Measurements from ENCODE around the gene HOXC9.
A peak's percentile ranks its signal among the peaks of the same experiment; 100 is the strongest.

Gene HOXC9

GRCh38 chr12:53953831-53954693 is 45.9 kb upstream of the HOXC9 start:
- peaks cover 100% of the 10 kb centered on the region for H3K27me3 ChIP-seq (ENCODE audit: insufficient read depth, insufficient read length)
- TF ChIP-seq ZNF274 (IDR thresholded peaks at IDR 0.05; ENCODE audit: low read depth, low read length) (no peak), YY1 (IDR thresholded peaks at IDR 0.05; ENCODE audit: insufficient read depth, insufficient read length) (no peak), SUZ12 (IDR thresholded peaks at IDR 0.05; ENCODE audit: extremely low read depth, insufficient read depth, insufficient read length) (no peak)
- H3K9me3 ChIP-seq (ENCODE audit: insufficient read depth, low read length), result no peaks in the 10 kb centered on the region
- peaks cover 37% of the 10 kb centered on the region for H3K4me1 ChIP-seq (ENCODE audit: insufficient read depth, insufficient read length)
- H3K36me3 ChIP-seq (ENCODE audit: insufficient read depth, insufficient read length, low read length), result no peaks in the 10 kb centered on the region
- no peak for DNase-seq (ENCODE audit: low read depth, low spot score)
- H3K4me3 ChIP-seq (ENCODE audit: insufficient read length, low read depth), result no peak overlapping the region
- H3K9ac ChIP-seq (ENCODE audit: insufficient read length, low read depth), result no peak overlapping the region

DNA sequence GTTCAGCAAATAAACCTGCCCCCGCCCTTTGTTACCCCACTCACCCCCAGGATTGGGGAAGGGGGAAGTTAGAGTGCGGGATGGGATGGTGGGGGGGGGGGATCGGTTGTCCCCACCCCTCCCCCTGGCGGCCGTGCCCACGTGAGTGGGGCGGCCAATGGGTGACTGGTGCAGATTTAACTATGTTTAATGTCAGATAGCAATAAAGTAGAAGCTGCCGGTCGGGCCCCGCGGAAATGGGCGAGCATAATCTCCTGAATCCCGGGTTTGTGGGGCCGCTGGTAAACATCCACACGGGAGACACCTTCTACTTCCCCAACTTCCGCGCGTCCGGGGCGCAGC is 45.3 kb upstream of the HOXC9 start, which contains the start of gene HOXC12:
HOXC12 (plus strand) TSS at position 210 of the 342 bp plus-strand sequence; CDS start at position 237, 27 bp downstream.
- peaks cover 100% of the 10 kb centered on the region for H3K27me3 ChIP-seq (ENCODE audit: insufficient read depth, insufficient read length)
- peak within 1 kb of the TSS; percentile 20 for H3K4me3 ChIP-seq (ENCODE audit: insufficient read length, low read depth)
- no peak for DNase-seq (ENCODE audit: low read depth, low spot score)
- H3K9me3 ChIP-seq (ENCODE audit: insufficient read depth, low read length), result no peaks in the 10 kb centered on the region
- H3K9ac ChIP-seq (ENCODE audit: insufficient read length, low read depth), result peak within 1 kb of the TSS; percentile 28
- H3K36me3 ChIP-seq (ENCODE audit: insufficient read depth, insufficient read length, low read length), result no peaks in the 10 kb centered on the region
- TF ChIP-seq ZNF274 (IDR thresholded peaks at IDR 0.05; ENCODE audit: low read depth, low read length), result no peak
- no peak for TF ChIP-seq YY1 (IDR thresholded peaks at IDR 0.05; ENCODE audit: insufficient read depth, insufficient read length)
- TF ChIP-seq SUZ12 (IDR thresholded peaks at IDR 0.05; ENCODE audit: extremely low read depth, insufficient read depth, insufficient read length), result no peak
- H3K4me1 ChIP-seq (ENCODE audit: insufficient read depth, insufficient read length), result peaks cover 32% of the 10 kb centered on the region

DNA sequence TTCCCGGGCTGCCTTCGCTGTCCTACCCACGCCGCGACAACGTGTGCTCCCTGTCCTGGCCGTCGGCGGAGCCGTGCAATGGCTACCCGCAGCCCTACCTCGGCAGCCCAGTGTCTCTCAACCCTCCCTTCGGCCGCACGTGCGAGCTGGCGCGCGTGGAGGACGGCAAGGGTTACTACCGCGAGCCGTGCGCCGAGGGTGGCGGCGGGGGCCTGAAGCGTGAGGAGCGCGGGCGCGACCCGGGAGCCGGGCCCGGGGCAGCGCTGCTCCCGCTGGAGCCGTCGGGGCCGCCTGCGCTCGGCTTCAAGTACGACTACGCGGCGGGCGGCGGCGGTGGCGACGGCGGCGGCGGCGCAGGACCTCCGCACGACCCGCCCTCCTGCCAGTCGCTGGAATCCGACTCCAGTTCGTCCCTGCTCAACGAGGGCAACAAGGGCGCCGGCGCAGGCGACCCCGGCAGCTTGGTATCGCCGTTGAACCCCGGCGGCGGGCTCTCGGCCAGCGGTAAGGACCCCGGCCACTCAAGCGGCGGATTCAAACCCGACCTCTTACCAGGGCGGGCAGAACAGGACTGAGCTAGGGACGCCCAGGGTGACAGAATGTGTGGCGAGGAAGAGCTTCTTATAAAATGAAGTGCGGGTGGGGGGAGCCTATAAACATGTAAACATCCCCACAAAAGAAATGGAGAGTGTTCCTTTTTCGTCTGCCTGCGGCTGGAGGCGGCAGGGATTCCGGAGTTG is 44.8 kb upstream of the HOXC9 start:
- DNase-seq (ENCODE audit: low read depth, low spot score), result no peak
- Histone ChIP-seq H3K27me3 (ENCODE audit: insufficient read depth, insufficient read length) (peaks cover 100% of the 10 kb centered on the region), H3K9ac (ENCODE audit: insufficient read length, low read depth) (peak overlapping the region; percentile 28), H3K36me3 (ENCODE audit: insufficient read depth, insufficient read length, low read length) (no peaks in the 10 kb centered on the region), H3K9me3 (ENCODE audit: insufficient read depth, low read length) (no peaks in the 10 kb centered on the region), H3K4me1 (ENCODE audit: insufficient read depth, insufficient read length) (peaks cover 29% of the 10 kb centered on the region), H3K4me3 (ENCODE audit: insufficient read length, low read depth) (peak overlapping the region; percentile 20)
- TF ChIP-seq SUZ12 (IDR thresholded peaks at IDR 0.05; ENCODE audit: extremely low read depth, insufficient read depth, insufficient read length) (peak; percentile 99), ZNF274 (IDR thresholded peaks at IDR 0.05; ENCODE audit: low read depth, low read length) (no peak), YY1 (IDR thresholded peaks at IDR 0.05; ENCODE audit: insufficient read depth, insufficient read length) (no peak)

DNA sequence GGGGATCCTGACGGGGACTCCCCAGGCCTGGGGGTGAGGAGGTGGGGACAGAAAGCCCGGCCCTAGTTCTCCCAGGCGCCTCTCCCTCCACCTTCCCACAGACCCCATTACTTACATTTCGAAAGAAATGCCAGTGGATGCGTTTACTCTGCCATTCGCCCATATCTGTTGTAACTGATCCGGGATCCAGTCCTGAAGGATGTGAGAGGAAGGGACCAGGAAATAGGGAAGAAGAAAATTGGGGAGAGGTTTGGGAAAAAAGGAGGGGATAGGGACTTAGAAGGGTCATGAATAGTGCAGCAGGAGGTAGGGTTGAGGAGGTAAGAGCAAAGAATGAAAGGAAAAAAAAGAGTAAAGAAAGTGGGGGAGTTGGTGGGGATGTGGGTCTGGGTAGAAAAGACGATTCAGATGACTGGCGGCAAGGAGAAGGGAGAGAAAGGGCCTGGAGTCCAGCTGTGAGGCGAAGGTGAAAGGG is 44.1 kb upstream of the HOXC9 start:
- H3K4me1 ChIP-seq (ENCODE audit: insufficient read depth, insufficient read length), result peaks cover 24% of the 10 kb centered on the region
- no peak for DNase-seq (ENCODE audit: low read depth, low spot score)
- no peaks in the 10 kb centered on the region for H3K9me3 ChIP-seq (ENCODE audit: insufficient read depth, low read length)
- H3K9ac ChIP-seq (ENCODE audit: insufficient read length, low read depth), result no peak overlapping the region
- H3K36me3 ChIP-seq (ENCODE audit: insufficient read depth, insufficient read length, low read length), result no peaks in the 10 kb centered on the region
- no peak overlapping the region for H3K4me3 ChIP-seq (ENCODE audit: insufficient read length, low read depth)
- TF ChIP-seq YY1 (IDR thresholded peaks at IDR 0.05; ENCODE audit: insufficient read depth, insufficient read length) (no peak), ZNF274 (IDR thresholded peaks at IDR 0.05; ENCODE audit: low read depth, low read length) (no peak), SUZ12 (IDR thresholded peaks at IDR 0.05; ENCODE audit: extremely low read depth, insufficient read depth, insufficient read length) (no peak)
- peaks cover 100% of the 10 kb centered on the region for H3K27me3 ChIP-seq (ENCODE audit: insufficient read depth, insufficient read length)

- H3K36me3 ChIP-seq (ENCODE audit: insufficient read depth, insufficient read length, low read length), result no peaks in the 10 kb centered on the region
- DNase-seq (ENCODE audit: low read depth, low spot score), result no peak
- H3K4me1 ChIP-seq (ENCODE audit: insufficient read depth, insufficient read length), result peaks cover 19% of the 10 kb centered on the region
- H3K27me3 ChIP-seq (ENCODE audit: insufficient read depth, insufficient read length), result peaks cover 100% of the 10 kb centered on the region
- TF ChIP-seq SUZ12 (IDR thresholded peaks at IDR 0.05; ENCODE audit: extremely low read depth, insufficient read depth, insufficient read length) (peak; percentile 56), YY1 (IDR thresholded peaks at IDR 0.05; ENCODE audit: insufficient read depth, insufficient read length) (no peak), ZNF274 (IDR thresholded peaks at IDR 0.05; ENCODE audit: low read depth, low read length) (no peak)
- no peak overlapping the region for H3K9ac ChIP-seq (ENCODE audit: insufficient read length, low read depth)
- no peaks in the 10 kb centered on the region for H3K9me3 ChIP-seq (ENCODE audit: insufficient read depth, low read length)
- H3K4me3 ChIP-seq (ENCODE audit: insufficient read length, low read depth), result no peak overlapping the region
Measured at GRCh38 chr12:53956251-53956887, 43.6 kb upstream of the HOXC9 start.

GRCh38 chr12:53956914-53957536 is 42.9 kb upstream of the HOXC9 start:
- DNase-seq (ENCODE audit: low read depth, low spot score), result no peak
- Histone ChIP-seq H3K4me3 (ENCODE audit: insufficient read length, low read depth) (no peak overlapping the region), H3K9ac (ENCODE audit: insufficient read length, low read depth) (no peak overlapping the region), H3K9me3 (ENCODE audit: insufficient read depth, low read length) (no peaks in the 10 kb centered on the region), H3K4me1 (ENCODE audit: insufficient read depth, insufficient read length) (peaks cover 14% of the 10 kb centered on the region), H3K27me3 (ENCODE audit: insufficient read depth, insufficient read length) (peaks cover 100% of the 10 kb centered on the region), H3K36me3 (ENCODE audit: insufficient read depth, insufficient read length, low read length) (no peaks in the 10 kb centered on the region)
- TF ChIP-seq YY1 (IDR thresholded peaks at IDR 0.05; ENCODE audit: insufficient read depth, insufficient read length) (no peak), SUZ12 (IDR thresholded peaks at IDR 0.05; ENCODE audit: extremely low read depth, insufficient read depth, insufficient read length) (peak; percentile 58), ZNF274 (IDR thresholded peaks at IDR 0.05; ENCODE audit: low read depth, low read length) (no peak)
